Measurements from ENCODE around the gene FBXL15. TPM values are rescaled to one million over a fixed set of nuclear protein-coding genes. Genes with fewer than 3 reads are reported as not detected.

The FBXL15 gene
- total RNA-seq, 1 donor from 2014 or later: 17.3 TPM

DNA sequence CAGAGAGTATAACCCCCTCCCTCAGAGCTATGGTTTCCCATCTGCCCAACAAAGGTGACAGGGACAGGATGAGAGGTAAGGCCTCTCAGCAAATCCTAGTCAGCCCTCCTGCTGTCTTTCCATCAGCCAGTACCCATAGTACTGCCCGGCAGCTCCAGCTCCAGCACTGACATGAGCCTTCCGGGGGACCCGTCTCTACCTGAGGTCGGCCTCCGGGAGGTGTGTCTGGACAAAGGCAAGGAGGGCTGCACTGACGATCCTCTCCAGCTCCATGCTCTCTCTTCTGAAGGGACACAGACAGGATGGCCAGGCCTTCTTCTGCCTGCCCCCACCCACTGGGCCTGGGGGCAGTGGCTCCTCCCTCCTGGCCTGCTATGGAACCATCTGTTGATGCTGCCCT lies 4.3 kb downstream of the FBXL15 start:
- DNase-seq (ENCODE audit: low read depth): no peak

DNA sequence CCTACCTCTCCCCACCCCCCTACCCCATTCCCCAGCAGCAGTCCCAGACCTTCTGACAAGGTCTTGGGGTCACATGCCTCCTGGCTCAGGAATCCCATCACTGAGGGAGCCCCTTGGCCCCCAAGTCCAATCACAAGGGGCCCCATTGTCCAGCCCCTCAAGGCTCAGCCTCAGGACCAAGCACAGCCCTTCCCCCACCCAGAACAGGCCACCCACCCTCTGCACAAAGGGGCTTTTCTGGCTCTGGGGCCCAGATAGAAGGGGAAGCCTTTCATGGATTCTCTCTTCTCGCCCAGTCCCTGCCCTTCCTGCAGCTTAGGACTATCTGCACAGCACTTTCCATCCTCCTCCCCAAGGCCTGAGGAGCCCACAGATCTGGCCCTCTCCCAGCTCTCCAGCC lies 4.8 kb downstream of the FBXL15 start:
- no peak for DNase-seq (ENCODE audit: low read depth)

DNA sequence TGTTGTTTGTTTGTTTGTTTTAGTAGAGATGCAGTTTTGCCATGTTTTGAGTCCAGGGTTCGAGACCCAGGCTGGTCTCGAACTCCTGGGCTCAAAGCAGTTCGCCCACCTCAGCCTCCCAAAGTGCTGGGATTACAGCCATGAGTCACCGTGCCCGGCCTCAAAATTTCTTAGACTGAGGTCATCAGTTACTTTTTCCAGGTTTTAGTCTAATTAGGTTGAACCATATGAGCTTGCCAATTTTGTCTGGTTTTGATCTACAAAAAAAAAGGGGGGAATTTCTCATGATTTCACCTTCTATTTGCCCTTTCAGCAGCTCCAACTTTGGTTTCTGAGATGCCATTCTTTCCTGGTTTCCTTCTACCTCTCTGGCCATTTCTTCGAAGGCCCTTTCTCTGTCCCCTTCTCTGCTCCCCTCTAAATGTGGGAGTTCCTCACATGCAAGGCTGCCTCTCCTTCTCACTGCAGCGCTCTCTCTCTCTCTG lies 6.2 kb downstream of the FBXL15 start:
- DNase-seq (ENCODE audit: low read depth): no peak

DNA sequence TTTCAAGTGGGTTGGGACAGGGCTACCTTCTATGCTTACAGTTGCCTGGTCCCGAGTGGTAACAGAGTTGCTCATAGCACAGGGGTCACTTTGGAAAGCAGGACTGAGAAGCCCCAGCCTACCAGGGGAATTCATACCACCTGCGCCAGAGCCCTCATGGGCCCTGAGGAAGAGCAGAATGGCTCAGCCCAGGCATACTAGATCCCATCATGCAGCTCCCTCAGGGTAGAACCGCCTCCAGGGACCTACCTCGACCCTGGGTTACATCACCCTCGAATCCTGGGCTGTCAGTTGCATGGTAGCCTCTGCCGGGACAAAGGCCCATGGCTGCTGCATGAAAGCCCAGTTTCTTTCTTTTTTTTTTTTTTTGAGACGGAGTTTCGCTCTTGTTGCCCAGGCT lies 8.8 kb downstream of the FBXL15 start:
- no peak for DNase-seq (ENCODE audit: low read depth)

DNA sequence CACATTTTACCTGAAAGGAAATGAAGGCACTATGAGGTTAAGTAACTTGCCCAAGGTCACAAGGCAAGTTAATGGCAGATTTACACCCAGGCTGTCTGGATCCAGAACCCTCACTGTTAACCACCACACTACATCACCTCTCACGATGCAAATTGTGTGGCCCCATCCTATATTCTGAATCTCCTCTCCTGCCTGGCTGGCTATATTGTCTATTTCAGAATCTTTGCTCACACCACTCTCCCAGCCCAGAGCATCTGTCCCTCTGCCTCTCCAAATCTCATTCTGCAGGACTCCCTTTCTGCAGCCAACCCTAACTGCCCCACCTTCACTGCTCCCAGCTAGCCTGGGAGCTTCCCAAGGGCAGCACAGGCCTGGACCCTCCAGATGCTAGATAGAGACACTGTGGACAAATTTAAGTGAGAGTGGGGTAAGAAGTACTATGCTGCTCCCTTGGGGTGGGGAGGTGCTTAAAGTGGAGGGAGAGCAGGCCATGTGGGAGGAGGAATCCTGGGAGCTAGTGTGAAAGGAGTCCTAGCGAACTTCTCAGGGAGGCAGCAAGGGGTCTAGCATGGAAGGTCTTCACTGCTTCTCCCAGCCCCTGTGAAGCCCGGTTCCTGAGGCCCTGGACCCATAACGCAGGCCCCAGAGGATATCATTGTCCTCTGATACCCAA lies 11.0 kb downstream of the FBXL15 start:
- DNase-seq (ENCODE audit: low read depth): peak; percentile 37

DNA sequence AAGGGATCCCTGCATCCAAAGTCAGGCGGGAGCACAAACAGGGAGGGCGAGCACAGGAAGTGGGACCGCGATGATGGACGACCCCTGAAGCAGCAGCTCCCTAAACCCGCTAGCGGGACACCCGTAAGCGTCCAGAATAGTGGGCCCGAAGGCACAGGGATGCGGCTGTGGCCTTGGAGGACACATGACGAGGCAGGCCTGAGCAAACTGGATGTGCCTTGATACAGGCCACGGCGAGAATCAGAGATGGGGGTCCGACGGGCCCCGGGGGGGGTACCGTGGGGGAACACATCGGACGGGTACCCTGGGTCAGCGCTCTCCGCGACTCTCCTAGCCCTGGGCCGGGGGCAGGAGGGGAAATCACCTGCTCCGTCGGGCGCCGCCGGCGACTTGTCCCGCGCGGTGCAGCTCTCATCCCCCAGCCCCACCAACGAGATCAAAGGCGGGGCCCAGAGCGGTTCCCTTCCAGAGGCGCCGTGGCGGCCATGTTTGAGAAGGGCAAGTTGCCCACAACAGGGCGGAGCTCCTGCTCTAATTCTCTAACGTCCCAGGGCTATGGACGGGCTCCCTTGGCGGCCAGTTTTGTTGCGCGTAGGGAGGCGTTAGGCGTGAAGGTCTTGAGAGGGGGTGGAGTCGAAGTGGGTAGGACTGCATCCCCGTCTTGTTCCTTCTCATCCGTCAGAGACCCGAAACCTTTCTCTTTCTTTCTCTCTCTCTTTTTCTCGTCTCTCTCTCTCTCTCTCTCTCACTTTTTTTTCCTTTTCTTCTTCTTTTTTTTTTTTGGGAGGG lies 11.7 kb downstream of the FBXL15 start, which contains the start of gene CUEDC2:
Gene CUEDC2, minus strand, starts transcription at position 413 of the 789 bp plus-strand sequence. CDS start 7,386 bp downstream, outside the sequence.
- DNase-seq (ENCODE audit: low read depth): peak; percentile 98

DNA sequence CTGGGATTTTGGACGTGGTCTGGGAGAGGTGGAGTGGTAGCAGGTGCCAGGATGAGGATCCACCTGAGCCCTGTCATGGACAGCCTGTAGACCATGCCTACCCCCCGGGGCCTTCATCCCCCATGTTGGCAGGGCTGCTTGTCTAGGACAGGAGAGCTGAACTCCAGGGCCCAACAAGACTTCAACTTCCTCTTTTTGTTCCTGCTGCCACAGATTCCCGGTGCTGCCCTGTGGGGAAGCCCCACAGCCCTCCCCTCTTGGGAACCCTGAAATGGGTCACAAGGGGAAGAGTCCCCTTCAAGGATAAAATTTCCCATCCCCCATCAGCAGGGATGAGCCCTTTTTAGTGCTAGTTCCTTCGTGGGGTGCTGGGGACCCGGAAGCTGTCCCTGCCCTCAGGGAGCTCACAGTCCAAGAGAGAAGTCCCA lies 13.0 kb downstream of the FBXL15 start:
- DNase-seq (ENCODE audit: low read depth): no peak

DNA sequence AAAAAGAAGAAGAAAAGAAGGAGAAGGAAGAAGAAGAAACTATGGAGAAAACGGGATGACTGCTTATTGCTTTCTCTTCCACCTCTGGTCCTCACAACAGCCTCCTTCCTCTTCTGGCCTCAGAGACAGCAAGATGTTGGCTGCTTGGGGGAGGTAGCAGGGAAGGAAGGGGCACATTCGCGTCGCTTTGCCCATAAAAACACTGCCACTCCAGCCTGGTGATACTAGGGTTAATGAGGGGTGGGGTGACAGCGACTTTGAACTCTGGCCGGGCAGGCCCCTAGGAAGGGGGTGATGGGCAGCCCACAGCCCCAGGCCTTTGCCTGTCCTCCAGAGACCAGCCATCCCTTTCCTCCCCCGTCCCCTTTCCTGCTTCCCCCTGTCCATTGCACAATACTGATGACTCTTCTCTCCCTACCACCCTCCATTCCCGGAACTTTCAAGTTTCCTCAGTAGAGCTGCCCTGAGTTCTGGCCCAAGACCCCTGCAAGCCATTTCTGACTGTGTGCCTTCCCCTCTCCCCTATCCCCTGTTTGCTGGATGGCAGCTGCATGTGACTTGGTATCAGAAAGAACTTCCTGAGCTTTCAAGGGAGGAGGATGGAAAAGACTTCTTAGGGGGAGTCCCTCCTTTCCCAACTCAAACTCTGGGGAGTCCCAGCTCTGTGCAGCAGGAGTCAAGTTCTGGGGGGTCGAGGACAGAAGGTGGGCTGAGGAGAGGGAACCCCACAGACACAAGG lies 13.9 kb downstream of the FBXL15 start:
- no peak for DNase-seq (ENCODE audit: low read depth)

DNA sequence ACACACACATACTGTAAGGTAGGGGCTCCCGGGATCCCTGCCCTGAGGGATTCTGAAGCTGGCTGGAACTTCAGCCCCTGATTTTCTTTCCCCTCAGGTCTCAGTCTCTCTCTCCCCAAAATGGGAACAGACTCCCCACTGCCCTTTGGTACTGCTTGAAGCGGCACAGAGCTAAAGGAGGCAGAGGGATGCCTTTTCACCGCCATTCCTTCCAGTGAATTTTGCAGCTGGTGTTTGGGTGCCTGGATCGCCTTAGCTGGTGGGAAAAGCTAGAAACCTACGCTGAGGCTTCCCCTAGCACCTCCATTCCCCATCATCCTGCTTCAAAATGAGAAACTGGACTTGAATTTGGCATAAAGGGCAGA lies 14.5 kb downstream of the FBXL15 start:
- DNase-seq (ENCODE audit: low read depth): no peak

DNA sequence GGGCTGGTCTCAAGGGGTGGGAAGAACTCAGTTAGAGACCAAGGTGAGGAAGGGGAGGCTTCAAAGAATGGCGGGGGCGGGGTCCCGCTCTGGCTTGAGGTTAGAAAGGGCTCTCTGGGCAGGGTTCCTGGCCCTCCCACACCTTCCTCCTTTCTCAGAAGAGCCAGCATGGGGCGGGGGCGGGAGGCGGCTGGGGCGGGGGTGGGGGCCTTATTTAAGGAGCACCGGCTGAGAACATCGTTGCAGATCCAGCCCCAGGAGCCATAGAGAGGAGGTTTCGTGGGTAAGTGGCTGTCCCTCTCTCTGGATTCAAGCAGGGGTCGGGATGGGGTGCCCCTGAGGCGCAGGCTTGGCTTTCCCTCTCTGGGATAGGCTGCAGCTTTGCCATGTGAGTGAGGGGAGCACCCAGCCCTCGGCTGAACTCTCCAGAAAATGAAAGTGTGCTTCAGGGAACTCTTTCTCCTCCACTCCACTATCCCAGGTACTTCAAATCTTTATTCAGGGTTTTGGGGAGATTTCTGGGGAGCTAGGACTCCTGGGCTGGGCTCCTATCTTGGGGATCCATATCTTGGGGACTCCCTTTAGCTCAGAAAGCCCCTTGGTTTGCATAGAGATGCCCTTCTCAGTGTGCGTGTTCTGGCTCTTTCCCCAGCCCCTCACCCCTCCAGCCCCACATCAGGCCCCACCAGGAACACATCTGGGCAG lies 15.0 kb downstream of the FBXL15 start:
- no peak for DNase-seq (ENCODE audit: low read depth)

DNA sequence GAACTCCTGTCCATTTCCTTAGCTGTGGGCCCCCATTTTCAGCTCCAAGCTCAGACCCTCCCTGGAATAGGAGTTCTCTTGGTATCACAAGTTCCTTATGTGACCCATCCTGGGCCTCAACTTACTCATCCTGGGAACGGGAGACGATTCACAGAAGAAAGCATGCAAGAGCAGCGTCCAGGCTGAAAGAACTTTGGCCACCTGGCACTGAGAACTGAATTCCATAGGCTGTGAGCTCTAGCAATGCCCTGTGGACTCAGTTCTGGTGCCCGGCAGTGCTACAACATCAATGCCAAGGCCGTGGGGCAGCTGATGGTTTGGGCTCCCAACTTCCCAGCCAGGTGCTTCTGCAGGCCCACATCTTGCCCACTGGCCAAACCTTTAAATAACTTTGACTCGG lies 15.7 kb downstream of the FBXL15 start:
- no peak for DNase-seq (ENCODE audit: low read depth)

DNA sequence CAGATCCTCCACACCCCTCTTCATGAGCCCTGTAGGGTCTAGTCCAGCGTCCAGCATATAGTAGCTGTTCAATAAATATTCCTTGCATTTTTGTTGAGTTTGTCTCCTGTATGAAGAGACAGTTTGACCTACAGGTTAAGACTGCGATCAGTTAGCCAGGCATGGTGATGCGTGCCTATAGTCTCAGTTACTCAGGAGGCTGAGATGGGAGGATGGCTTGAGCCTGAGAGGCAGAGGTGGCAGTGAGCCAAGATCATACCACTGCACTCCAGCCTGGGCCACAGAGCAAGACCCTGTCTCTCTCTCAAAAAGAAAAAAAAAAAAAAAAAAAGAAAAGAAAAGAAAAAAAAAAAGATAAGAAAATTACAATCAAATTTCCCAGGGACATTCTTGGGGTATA lies 16.9 kb downstream of the FBXL15 start:
- DNase-seq (ENCODE audit: low read depth): no peak

DNA sequence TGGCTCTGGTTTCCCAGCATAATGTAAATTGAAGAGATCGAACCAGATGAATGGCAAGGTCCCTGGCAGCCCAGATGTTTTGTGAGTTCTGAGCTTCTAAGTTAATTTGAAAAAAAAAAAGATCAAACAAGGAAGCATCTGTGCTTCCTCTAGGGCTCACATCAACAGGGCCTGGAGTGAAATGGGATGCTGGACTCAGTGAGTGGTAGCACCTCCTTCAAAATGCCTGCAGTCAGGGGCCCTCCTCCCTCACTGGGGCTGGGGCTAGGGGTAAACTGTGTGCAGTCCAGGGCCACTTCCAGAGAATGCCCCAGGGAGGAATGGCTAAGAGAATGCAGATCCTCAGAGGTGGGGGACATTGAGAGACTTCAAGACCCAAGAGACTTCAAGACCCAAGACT lies 17.7 kb downstream of the FBXL15 start:
- no peak for DNase-seq (ENCODE audit: low read depth)

DNA sequence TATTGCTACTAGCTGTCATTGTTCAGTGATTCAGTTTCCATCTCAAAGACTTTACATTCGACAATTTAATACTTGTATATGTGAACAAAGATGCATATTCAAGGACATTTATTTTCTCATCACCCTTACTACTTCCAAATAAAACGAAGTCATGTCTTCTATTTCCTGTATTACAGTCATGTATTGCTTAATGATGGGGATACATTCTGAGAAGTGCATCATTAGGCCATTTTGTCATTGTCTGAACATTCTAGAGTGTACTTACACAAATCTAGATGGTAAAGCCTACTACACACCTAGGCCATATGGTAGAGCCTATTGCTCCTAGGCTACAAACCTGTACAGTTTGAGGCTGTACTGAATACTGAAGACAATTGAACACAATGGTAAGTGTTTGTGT lies 24.2 kb downstream of the FBXL15 start:
- DNase-seq (ENCODE audit: low read depth): no peak

DNA sequence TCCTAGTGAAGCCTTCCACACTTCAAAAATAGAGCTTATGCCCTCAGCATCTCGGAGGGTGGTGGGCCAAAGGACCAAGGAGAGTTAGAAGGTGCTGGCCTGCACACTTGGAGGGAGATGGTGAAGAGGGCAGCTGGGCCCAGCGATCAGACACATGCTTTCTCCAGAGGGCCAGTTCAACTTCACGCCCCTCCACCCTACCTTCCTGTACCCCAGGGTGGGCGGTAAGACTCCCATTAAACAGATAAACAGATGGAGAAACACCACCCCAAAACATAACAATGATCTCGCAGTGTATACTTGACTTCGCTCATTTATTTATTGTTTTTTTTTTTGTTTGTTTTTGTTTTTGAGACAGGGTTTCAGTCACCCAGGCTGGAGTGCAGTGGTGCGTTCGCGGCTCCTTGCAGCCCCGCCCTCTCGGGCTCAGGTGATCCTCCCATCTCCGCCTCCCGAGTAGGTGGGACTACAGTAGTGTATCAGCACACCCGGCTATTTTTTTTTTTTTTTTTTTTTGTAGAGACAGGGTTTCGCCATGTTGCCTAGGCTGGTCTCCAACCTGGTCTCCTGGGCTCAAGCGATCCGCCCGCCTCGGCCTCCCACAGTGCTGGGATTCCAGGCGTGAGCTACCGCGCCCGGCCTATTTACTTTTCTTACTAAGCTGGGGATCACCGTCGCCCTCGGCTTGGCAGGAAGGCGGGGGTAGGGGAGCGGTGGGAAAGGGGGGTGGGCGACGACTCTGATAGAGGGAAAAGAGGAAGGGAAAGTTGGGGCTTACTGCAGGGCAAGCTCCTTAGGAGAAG lies 28.9 kb downstream of the FBXL15 start:
- no peak for DNase-seq (ENCODE audit: low read depth)

DNA sequence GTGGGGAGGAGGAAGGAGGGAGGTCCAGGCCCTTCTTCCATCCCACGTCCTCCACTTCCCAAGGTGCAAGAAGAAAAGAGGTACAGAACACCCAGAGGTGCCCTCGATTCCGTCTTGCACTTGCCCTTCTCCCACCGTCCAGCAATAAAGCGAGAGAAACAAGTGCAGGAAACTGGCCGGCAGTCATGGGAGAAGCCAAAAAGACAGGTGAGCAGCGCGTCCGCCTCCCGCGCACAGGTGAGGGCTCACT lies 29.4 kb downstream of the FBXL15 start:
- no peak for DNase-seq (ENCODE audit: low read depth)

DNA sequence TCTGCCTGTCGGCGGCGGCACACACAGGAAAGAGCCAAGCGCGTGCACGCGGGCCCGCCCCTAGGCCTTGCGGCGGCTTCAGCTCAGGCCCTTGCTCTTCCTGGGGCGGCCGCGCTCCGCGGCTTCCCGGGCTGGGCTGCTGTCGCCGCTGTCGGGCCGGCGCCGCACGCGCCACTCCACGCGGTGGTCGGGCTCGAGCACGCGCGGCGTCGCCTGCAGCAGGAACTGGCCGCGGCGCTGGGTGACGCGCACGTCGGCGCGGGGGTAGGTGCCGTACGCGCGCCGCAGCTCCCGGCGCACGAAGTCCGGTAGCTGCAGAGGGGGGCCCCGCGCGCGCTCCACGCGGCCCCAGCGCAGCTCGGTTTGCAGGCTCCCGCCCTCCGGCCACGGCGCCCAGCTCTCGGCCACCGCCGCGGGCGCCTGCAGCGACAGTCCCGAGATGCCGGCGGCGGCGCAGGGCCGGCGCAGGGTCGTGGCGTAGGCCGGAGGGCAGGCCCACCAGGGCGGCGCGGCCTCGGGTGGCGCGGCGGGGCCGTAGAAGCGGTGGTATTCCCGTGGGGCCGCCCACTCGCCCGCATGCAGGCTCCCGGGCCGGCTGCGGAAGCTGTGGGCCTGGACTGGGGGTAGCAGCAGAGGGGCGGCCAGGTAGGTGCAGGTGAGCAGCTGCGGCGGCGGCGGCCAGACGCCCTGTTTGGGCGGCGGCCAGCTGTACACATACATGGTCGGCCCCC lies 29.9 kb downstream of the FBXL15 start:
- DNase-seq (ENCODE audit: low read depth): peak; percentile 80

DNA sequence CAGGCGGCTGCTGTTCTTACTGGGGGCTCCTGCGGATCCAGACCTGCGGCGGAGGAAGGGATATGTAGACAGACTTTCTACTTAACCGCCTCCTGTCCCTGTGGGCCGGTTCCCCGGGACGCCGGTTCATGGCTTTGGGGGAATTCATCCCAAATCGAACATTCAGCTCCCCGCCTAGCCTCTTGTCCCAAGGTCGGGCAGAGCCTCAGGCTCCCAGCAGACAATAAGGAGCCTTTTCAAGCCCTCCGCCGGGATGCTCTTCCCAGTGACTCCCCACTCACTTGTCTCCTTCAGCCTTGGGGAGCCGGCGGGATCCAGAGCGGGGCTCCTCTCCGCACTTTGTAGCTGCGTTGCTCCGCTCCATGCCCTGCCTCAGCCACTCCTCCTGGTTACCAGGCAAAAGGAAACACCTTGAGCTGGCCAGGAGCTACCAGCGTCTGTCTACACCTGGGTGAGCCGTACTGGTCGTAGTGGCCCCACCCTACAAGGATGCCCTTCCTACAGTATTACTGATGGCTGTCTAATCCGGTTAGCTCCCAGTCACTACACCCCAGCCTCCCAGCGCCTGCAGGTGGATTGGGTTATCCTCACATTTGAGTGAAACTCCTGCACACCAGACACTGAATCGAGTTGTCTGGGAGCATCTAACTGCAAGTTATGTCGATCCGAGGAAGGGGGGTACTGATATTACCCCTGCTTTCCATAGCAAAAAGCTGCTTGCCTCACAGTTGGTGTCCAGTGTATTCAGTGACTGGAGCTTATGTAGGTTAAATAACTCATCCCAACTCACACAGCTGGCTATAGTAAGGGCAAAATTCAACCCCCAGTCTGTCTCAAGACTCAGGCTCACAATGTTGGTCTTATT lies 30.7 kb downstream of the FBXL15 start, which contains the start of gene C10orf95:
Gene C10orf95, minus strand, starts transcription at position 439 of the 865 bp plus-strand sequence. CDS start 450 bp downstream, outside the sequence.
- no peak for DNase-seq (ENCODE audit: low read depth)
